Activated CD8-positive, alpha-beta memory T cell treated with anti-CD3 and anti-CD28 coated beads for 4 hours (primary cell): Measurements from ENCODE around the gene CCDC192.

ENCODE experiments used
- DNase-seq, 2 donors: peaks; one replicate each; pipeline ENCODE4 v3.0.0-alpha.2; 2020; ENCODE audit warnings: low read depth in 2 of 2

CCDC192 gene

DNA sequence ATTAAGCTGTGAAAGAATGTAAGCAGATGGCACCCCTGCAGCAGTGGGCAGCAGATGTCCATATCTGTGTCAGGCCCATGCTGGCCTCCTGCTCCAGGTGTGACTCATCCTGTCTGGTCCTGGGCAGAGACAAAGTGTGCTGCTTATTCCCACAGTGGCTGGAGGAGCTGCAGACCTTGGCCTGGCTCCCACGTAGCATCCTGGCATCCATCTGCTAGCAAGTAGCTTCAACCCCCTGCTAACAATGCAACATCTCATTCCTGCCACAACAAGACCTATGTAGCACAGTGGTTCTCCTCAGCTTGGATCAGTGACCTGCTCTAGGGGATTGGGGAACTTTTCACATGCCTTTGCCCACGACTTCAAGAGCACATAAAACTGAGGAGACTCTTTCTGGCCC, 254.0 kb downstream of the CCDC192 start:
- no peak for DNase-seq

DNA sequence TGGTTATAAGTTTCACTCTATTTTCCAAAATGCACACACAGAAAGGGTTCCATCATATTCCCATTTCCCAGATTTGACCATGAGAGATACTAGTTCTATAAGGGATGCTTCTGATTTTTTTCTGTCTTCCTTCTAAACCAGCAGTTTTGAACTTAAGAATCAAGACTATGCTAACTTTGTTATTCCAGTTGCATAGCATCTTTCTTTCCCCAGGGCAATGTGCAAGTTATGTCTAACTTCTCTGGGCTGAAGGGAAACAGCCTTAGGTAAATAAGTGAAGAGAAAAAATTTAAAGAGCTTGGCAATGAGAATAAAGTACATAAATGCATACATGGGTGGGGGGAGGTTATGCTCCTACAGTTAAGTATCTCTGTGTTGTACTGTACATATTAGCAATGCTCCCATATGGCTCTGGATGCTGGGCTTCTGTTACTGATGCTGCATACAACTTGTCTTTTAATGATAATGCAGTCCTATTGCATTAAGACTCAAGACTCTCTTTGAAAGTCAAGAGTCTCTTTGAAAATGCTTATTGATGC, 254.6 kb downstream of the CCDC192 start:
- no peak for DNase-seq

DNA sequence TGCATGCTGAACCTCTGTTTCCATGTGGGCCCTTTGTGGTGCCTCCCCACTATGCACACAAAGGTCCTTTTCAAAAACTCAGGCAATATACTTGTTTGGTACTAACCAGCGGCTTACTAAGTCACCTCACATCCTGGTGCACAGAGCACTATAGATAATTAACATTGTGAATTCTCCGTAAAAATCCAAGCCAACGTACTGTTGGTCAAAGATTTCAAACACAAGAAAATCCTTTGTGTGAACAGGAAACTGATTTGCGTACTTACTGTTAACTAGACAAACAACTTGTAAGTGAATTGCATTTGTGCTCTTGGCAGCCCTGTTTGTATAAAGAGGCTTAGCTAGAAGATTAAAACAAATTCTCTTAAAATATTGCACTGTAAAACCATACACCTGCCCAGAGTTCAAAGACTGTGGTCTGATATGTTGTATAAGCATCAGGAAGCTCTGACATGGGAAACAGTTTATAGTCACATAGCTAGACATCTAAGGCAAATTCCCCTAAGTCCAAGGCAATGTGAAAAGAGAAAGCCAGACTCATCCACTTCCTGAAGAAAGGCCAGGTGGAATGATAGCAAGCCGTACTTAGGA, 255.3 kb downstream of the CCDC192 start:
- DNase-seq = no peak

DNA sequence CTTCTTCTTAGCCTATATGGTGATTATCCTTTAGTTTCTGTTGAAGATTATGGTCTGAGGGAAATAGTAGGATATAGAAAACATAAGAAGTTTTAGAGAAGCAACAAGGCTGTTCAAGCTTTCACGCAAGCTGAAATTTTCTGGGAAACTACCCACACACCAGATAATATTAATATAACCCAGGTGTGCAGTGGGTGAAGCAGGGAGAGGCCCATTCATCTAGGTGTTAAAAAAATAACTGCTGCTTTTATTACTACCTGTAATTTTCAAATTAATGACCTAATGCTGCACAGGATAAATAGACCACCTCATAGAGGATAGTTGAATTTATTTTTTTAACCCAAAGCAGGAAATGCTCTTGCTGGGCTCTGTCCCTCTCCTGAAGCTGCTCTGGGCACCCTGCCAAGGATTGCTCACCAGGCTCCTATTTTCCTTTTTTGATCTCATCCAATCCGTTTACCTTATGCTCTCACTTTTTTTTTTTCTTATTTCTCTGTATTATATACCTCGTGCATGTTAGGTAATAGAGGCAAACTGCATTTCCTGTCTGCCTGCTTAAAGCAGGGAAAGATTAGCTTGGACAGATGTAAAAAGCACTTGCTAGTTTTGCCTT, 256.1 kb downstream of the CCDC192 start:
- DNase-seq = no peak

DNA sequence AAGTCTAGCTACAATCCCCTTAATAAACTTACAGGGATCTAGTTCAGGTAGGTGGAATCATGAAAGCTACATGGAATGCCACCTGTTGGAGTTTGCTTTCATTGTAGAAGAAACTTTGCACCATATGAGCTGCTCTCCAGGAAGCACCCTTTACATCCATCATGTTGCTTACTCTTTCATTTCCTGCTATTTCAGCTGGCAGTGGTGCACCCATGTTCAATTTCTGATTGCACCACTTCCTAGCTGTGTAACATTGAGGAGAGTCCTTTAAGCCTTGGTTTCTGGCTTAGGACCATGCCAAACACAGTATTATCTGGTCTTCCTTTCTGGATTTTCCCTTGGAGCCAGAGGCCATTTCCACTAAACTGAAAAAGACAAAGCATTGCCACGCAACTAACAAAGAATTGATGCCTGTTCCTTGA, 257.1 kb downstream of the CCDC192 start:
- DNase-seq = no peak

DNA sequence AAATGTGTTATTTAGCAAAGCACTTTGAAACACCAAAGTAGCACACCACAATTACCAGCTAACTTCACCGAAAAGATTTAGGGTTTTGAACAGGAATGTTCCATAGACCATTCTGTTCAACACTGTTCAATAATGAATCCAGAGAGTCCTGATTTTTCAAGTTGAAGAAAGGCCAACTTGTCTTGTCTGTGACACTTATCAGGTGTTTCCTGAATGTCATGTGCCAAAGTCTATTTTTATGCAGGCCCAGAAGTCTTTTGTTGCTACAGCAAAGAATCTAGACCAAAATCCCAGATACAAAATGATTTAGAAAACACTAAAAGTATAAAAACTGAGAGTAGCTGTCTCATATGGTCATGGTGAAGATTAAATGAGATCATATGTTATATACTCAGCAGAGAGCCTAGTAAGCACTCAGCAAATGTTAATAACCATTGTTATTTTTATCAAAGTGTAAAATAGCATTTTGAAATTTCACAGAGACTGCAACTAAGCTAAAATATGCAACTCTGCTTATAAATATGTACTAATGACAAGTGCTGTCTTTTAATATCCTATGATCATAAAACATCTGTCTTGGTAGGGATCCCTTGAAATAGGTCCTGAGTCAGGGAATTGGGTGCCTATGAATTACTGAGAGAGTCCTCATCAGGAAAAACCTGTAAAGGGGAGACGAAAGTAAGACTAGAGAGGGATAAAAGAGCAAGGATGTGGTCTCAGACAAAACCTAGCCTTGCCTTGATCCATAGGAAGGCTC, 258.0 kb downstream of the CCDC192 start:
- no peak for DNase-seq

DNA sequence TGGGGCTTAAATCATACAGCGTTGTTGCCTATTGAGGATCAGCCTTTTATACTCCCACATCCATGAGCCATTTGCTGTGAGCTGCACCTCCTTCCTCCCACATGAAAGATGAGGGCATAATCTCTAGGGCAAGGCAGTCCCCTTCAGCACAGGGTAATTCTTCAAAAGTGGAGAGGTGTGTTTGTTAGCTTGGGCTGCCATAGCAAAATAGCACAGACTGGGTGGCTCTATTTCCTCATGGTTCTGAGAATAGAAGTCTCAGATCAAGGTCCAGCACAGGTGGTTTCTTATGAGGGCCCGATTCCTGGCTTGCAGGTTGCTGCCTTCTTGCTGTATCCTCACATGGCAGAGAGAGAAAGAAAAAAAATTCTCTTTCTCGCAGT, 258.6 kb downstream of the CCDC192 start:
- no peak for DNase-seq

DNA sequence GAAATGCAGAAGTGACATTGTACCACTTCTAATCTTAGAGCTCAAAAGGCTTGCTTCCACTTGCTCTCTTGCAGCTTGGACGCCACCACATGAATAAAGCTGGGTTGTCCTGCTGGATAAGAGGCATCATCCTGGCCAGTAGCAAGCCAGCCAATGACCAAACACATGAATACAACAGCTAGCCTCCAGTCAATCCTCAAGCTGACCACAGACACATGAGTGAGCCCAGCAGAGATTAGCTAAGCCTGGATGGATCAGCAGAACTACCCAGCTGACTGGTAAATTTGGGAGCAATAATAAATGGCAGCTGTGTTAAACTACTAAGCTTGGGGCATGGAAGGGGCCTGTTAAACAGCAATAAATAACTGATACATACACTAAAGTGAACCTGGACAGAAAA, 259.3 kb downstream of the CCDC192 start:
- no peak for DNase-seq

DNA sequence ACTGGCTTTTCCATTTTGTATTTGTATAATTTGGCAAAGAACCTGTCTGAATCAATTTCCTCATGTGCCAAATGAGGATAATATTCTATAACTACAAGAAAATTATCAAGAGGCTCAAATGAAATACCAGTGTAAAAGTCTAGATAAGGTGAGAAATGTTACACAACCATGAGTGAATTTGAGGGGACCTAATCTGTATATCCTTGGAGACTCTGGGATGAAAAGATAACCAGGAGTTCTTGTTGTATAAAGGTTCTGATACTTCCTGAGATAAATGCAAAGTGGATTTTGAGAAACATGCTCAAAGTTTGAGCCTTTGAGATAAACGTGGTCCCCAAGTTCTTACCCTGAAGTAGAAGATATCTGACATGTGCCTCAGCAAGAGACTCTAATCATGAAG, 260.0 kb downstream of the CCDC192 start:
- no peak for DNase-seq

DNA sequence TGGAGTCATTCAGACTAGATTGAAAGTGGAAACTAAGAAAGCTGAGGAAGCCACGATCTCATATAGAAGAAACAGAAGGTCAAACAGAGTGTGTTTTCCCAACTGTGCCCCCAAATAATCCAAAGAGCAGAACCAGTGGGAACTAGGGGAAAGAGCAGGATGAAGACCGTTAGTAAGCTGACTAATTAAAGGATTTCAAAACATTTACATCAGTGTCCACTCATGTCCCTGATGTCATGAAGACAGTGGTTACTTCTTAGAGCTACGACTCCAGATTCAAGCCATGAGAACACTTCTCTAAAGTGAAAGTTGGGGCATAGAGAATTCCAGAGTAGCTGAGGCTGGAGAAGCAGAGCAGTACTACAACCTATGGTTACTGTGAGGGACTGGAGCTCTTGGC, 260.7 kb downstream of the CCDC192 start:
- no peak for DNase-seq

DNA sequence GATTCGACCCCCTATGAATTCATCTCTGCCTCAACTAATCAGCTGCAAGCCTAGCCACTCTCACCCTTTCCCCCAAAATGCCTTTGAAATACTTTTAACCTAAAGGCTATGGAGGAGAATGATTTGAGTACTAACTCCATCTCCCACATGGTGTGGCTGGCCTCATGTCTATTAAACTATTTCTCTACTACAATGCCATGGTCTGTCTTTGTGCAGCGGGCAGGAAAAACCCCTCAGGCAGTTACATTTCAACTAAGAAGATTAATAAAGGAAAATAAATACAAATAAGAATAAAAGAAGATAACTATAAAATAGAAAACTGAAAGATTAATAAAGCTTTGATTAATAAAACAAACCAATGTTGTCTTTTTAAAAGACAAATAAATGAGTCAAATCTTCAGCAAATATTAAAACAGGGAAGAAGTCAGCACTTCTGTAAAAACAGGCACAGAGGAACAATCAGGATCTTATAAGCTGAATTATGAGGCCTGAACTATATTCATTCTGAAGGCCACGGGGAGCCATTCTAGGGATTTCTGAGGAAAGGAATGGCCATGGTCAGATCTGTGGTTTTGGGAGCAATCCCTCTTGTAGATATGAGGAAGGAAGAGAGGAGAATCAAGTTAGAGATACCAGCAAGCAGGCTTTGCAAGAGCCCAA, 264.3 kb downstream of the CCDC192 start:
- DNase-seq = no peak

DNA sequence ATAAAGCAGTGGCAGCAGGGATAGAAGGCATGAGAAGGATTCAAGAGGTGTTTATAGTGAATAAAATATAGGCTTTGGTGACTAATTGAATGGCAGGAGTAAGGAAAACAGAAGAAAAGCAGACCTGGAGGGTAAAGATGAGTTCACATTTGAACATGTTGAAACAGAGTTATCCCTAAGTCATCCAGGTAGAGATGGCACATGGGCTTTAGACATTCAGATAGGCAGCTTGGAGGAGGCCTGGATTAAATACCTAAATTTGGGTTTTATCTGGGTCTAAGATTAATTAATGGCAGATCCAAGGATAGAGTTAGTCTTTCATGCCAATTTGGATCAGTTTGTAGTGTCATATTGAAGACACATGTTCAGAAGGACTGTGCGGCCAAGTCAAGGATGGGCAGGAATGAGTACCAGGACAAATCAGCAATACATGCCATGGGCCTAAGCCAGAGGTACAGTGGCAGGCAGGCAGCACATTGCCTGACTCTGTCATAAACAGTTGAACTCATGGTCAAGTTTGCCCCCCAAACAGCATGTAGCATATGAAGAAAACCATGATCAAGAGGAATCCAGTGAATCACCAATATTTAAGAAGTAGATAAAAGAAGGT, 264.9 kb downstream of the CCDC192 start:
- DNase-seq = no peak

DNA sequence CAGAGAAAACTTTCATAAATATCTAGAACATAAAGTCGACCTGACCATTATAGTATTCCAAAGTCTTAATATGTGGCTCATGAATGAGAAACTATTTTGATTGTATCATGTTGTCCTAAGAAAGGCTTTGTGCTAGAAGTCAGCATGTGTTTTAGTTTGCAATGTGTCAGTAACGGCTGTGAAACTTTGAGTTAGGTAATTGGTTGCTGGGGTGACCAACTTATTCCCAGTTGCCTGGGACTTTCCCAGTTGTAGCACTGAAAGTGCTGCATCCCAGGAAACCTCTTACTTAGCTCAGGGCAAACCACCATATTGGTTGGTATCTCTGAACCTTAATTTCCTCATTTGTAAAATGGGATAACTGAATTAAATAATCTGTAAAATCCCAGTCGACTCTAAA, 265.8 kb downstream of the CCDC192 start:
- DNase-seq = no peak

DNA sequence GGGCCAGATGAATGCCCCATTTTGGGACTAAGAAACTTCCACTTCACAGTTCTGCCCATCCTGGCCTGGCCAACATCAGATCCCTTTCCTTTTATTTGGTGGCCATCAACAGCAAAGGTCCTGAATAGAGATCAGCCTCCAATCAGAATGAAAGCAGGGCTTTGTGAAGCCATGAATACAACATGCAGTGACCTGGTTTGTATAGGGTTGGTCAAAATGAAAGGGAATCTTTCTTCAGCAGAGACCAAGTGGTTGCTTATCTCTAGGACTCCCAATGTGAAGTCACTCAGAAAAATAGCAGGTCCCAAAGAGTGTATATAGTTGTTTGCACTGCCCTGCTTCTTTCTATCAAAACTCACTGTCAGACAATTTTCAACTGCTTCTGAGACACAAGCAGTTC, 266.5 kb downstream of the CCDC192 start:
- no peak for DNase-seq

DNA sequence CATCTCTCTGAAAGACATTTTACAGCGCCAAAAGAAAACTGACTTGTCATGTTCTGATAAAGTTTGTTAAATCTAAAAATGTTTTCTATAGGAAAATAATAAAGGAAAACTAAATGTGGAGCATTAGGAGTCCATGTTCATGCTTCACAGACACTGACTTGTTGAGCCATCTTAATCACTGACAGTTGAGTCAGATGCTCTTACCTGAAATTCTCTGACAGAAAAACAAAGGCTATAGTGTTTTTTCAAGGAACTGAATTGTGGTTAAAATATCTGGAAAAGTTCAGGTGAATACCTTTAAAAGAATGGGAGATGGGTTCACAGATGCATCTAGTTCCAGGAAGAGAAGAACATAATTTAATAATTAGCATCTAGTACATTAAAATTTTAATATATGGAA, 266.9 kb downstream of the CCDC192 start:
- no peak for DNase-seq

DNA sequence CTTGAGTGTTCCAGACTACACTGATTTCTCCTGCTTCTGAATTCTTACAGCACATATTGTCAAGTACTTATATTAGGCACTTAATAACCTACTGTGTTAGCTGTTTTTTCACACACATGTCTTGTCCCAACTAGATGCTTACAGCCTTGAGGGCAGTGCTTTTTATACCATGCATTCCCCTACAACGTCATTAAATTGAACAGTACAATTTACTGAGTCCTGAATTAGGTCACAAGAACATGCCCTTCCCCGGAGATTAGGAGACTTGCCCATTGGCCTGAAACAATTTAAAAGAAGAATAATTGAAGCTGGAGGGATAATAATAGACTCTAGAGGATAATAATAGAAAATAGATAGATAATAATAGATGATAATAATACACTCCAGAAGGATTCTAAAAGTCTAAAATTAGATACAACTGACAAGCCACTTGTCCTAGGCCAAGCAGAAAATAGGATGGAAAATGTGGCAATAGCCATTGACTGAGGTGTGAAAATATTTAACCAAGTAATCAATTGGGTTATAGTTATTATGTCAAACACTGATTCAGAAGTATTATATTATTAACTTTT, 267.7 kb downstream of the CCDC192 start:
- no peak for DNase-seq

DNA sequence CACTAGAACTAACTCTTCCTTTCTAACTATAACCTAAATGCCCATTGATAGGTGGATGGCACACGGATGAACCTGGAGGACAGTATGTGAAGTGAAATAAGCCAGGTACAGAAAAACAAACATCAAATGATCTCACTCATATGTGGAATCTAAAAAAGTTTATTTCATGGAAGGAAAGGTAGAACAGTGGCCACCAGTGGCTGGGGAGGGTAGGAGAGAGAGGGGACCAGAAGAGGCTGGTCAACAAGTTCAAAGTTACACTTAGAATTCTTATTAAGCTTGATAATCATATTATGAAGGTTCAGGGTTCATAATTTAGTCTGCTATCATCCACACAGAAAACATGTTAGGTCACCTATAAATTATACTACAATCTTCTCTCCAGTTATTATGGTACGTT, 272.8 kb downstream of the CCDC192 start:
- no peak for DNase-seq

DNA sequence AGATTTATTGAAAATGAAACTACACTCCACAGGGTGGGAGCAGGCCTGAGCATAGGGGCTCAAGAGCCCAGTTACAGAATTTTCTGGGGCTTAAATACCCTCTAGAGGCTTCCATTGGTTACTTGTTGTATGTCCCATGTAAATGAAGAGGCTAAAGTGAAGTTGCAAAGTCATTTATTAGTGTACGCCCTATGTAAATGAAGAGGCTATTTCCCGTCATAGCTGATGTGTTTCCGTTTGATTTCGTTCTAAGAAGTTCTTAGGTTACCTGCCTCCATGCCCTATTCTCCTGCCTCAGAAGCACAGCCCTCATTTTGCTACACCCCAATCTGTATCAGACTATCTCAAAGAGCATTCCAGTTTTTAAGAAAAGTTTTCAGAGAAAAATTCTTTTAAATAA, 273.3 kb downstream of the CCDC192 start:
- DNase-seq = no peak

DNA sequence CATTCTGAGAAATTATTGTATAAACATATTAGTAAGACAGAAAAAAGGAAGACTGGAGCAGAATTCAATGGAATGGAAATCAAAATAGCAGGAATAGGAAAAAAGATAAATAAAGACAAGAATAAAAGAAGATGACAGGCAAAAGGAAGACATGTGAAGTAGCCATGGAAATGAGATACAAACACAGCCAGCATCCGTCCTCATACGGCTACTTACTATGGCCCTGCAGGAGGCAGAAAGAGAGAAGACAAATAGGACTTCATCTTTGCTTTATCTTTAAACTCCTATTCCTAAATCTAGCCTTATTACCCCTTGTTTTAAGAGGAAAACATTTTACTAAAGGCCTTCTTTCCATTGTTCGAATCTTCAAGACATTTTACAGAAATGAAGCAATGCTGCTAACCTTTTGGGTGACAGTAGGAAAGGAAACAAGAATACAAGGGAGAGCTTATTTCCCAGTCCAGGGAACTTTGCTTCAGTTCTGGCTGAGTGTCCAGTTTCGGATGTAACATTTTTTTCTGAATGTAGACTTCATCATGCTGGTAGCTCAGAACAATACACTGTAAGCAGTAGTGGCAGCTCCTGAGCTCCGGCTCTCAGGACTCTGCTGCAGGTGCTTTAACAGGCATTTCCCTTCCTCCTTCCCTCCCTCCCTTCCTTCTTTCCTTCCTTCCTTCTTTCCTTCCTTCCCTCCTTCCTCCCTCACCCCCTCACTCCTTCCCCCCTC, 274.0 kb downstream of the CCDC192 start:
- DNase-seq = no peak

DNA sequence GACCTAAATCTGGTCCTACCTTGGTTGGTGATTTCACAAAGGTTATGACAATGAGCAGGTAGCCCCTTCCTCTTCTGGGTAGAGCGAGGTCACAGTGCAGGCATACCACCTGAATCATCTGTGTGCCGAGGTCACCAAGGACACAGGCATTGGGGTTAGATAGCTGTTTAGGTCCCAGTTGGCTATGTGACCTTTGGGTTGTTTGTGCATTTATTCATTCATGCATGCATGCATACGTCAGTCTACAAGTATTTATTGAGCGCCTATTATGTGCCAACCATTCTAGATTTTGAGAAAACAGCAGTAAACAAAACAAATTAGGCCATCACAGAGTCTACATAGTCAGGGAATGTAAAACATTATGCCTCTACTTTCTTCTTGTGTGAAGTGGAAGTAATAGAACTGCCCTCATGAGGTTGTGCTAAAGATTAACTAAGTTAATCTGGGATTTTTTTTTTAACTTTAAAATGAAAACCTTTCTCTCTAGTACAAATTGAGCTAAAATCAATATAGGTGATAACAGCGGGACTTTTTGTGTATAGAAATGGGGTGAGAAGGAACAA, 275.6 kb downstream of the CCDC192 start:
- no peak for DNase-seq

DNA sequence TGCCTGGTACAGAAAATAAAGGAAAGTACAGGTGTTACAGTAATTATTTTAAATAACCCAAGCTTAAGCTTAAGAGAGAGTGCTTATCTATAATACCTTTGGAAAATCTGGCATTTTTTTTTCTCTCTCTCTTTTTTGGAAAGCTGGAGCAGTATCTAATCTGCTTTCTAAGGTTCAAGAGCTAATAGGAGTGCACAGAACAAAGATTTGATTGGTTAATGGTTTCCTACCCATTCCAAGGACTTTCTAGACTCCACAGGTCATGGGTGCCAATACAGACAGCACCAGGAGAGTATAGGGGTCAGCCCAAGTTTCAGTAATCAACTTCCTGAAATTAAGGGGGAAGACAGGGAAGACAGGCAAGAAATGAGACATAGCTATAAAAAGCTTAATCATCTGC, 276.3 kb downstream of the CCDC192 start:
- DNase-seq = no peak
